Stimulated activated CD8-positive, alpha-beta memory T cell treated with anti-CD3 and anti-CD28 coated beads, Interleukin-7, amount 100 ng/mL, for 48 hours (primary cell): ENCODE results near the gene FKBP1A.

ENCODE experiments used
- DNase-seq, 2 donors: peaks; one replicate each; pipeline ENCODE4 v3.0.0-alpha.2; 2020; ENCODE audit warnings: low read depth in 1 of 2; ENCODE audit errors: extremely low read depth in 1 of 2

Gene FKBP1A

DNA sequence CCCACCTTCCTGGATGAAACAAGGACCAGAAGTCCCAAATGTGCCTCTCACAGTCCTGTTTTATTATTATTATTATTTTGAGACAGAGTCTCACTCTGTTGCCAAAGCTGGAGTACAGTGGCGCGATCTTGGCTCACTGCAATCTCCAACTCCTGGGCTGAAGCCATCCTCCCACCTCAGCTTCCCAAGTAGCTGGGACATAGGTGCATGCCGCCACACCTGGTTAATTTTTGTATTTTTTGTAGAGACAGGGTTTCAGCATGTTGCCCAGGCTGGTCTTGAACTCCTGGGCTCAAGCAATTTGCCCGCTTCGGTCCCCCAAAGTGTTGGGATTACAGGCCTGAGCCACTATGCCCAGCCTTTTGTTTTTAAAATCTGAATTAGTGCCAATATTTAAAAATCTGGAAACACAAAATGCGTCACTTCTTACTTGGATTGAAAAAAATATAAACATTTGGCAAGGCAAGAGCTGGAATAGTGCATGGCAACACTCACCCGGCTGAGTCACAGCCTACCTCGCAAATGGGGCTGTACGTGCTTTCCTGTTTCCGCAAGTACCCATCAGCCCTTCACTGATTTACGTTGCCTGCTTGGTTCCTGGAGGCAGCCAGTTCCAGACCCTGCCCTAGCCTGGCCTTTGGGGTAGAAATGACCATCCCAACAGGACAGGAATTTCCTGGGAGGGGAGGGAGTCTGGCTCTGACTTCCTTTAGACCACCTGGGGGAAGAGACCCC lies 70.2 kb downstream of the FKBP1A start:
- no peak for DNase-seq

DNA sequence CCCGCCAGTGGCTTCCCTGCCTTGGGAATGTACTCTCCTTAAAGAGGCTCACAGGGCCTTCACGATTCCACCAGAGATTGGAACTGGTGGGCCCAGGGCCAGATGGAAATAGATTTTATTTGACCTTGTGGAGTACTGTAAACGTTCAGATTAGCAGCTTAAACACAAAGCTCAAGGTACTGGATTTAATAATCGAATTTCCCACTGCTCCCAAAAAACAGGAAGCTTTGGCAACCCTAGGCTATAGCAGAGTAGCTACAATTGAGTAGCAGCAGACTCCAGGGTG lies 71.3 kb downstream of the FKBP1A start:
- DNase-seq: no peak

DNA sequence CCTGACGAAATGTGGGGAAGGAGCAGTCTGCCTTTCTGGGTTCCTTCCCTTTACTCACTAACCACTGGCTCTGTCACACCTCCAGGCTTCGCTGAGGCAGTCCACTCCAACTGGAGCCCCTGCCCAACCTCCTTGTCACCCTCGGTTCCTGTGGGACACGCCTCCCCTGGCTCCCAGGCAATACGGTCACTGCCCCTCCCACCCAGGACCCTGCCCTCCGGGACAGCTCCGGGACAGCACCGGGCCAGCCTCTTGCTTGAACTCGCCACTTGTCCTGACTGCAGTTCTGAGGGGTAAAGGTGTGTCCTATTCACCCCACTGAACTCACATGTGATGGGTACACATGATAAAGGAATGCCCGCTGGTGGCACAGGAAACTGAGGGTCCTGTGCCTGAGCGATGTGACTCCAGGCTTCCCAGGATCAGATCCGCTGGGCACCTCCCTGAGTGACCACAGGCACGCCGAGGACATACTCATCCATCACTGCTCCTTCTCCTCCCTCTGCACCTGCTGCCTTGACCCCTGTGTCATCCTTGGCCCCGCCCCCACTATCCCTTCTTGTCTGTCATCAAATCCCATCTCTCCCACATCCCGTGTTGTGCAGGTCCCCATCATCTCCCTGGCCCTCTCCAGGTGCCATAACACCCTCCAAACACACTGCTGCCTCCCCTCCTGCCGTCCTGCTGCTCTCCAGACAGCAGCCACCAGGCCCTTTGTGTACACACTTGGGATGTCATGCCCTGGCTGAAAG lies 71.8 kb downstream of the FKBP1A start:
- DNase-seq: no peak

DNA sequence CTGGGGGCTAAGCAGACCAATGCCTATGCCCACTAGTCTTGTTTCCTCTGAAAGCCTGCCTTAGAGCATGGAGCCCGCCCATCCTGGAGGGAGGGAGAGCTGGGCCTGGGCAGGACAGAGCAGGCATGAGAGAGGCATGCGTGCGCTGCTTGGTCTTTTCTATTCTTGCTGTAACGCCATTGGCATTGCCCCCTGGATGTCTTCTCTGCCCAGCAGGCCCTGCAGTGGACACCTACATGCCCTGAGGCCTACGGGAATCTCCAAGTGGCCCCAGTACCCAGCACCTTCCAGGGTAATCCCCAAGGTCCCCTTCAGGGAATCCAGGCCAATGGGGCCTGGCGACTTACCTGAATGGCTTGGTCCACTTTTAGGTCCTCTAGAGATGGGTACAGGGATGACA lies 72.8 kb downstream of the FKBP1A start:
- no peak for DNase-seq

DNA sequence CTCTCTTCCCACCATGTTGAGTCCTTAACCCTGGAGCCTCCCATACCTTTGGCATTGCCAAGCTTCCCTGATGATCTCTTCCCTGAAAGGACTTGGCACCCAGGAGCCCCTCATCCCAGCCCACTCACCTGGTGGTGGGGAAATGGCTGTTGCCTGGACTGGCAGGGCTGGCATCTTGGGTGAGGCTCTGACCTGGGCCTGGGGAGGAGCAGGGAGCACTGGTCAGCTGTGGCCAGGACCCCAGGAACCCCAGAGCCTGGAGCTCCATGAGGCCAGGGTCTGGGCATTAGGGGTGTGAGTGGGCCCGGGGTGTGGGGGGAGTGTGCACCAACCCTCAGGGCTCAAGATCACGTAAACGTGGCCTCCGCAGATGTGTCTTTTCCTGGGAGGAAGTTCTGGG lies 73.4 kb downstream of the FKBP1A start:
- no peak for DNase-seq

DNA sequence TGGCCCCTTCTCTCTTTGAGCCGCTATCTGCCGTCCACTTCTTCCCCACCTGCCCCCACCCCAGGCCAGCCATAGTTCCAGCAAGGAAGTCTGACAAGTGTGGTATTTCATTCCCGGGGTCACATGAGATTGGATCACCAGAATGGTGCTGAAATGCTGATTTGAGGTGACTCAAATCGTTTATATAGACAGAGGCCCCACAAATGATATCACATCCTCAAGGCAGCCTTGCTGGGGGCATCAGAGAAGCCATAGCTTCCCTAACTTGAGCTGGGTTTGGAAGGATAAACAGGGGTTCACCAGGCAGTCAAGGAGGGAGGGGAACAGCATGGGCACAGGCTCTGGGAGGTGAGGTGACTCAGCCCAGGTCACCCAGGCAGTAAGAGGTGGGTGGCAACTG lies 73.8 kb downstream of the FKBP1A start:
- DNase-seq: no peak
